Right cardiac atrium (tissue), 5 donors: ENCODE results near the gene CTNNA3. TPM values are rescaled to one million over a fixed set of nuclear protein-coding genes. Genes with fewer than 3 reads are reported as not detected.

ENCODE experiments used
- ATAC-seq, 2 donors: fragments of 200-7000 bp; cut with Tn5 transposase; one replicate each; pipeline versions ENCODE4 v1.8.0 to v1.9.1; 2020; ENCODE audit warnings: moderate library complexity in 2 of 2, mild to moderate bottlenecking in 1 of 2
- DNase-seq, 3 donors: peaks; one replicate each; pipeline ENCODE4 v3.0.0-alpha.2; 2020
- H3K27ac ChIP-seq: one replicate; pipeline ENCODE4 v1.5.1; 2013; ENCODE audit warnings: mild to moderate bottlenecking, low read length, control low read depth, moderate library complexity
- H3K27me3 ChIP-seq: one replicate; pipeline ENCODE4 v1.6.1; 2013; ENCODE audit not compliant: control insufficient read depth, insufficient read depth
- H3K4me1 ChIP-seq: one replicate; pipeline ENCODE4 v1.6.1; 2013; ENCODE audit warnings: low read length; ENCODE audit not compliant: control insufficient read depth, insufficient read depth
- H3K4me3 ChIP-seq: one replicate; pipeline ENCODE4 v1.5.1; 2013; ENCODE audit warnings: low read length, control low read depth
- H3K9me3 ChIP-seq: one replicate; pipeline ENCODE4 v1.6.1; 2013; ENCODE audit warnings: low read length; ENCODE audit not compliant: control insufficient read depth
- WGBS: extraction: QIAGEN DNeasy Blood & Tissue Kit; methylation state at CpG from one replicate; pipeline ENCODE4 v1.1.7; 2013; 5-methylcytosine and 5-hydroxymethylcytosine counted together
- intact Hi-C, 4 donors: fragments of 100-400 bp; cut with DNase I; formaldehyde crosslinking; loops; one replicate each; pipeline versions ENCODE4 v1.11.0 to v1.14.0; 2022 to 2023
- microRNA-seq, 2 donors: library from miRNA; unstranded; fragments of <30 nt; microRNA quantifications; one replicate each; pipeline ENCODE4 v1.2.0, GENCODE V29; 2020 to 2021
- polyA plus RNA-seq: library from polyadenylated mRNA; stranded (reverse); fragments of 200-250 nt; gene quantifications from one replicate; pipeline ENCODE4 v1.2.3, GENCODE V29; 2013
- total RNA-seq, 4 donors: library from RNA; stranded (reverse); fragmentation: NEBNext Ultra II Directional; extraction: Animal tissue kit (Norgen Biotek cat#: 25700); gene quantifications; one replicate each; pipeline ENCODE4 v1.2.1, GENCODE V29; 2021
- donor health status: healthy with polysubstance abuse.
- donor health status: DM: no; HTN: yes; CAD: no.
- donor health status: DM: no; HTN: no; CAD: no.
- donor health status: DM: no; HTN: yes; CAD: no; lungs with severe emphysema.
- donor health status: DM: yes; HTN: yes; CAD: no.

The CTNNA3 gene
- total and polyA plus RNA-seq, 5 donors: 4.5 to 81.7 (median 67.7) TPM

GRCh38 chr10:65900271-65900670 lies 1795.7 kb downstream of the CTNNA3 start:
- Histone ChIP-seq H3K27me3 (no peaks in the 10 kb centered on the region), H3K27ac (no peak overlapping the region), H3K4me3 (no peak overlapping the region), H3K9me3 (no peaks in the 10 kb centered on the region), H3K4me1 (no peaks in the 10 kb centered on the region)
- ATAC-seq (no peak), DNase-seq (no peak)
- intact Hi-C loops: no loop called here
- 84% methylated on average over 7 of the region's 7 CpGs for WGBS

DNA sequence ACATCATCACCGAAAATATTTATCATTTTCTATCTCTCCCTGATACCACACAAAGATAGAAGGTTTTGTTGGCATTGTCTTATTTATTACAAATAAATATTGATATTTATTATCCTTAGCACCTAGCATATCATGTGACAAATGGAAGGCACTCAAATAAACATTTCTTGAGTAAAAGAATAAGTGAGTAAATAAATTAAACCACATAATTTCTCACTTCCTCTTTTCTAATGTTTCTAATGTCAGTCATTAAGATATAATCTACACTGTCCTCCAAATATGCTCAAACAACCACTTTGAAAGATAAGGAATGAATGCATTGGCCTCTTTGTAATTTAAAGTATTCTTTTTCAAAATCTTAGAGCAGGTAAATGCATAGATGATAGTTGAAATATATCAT lies 1797.9 kb downstream of the CTNNA3 start:
- DNase-seq: no peak
- Histone ChIP-seq H3K4me3 (no peak overlapping the region), H3K27me3 (no peaks in the 10 kb centered on the region), H3K9me3 (no peaks in the 10 kb centered on the region), H3K4me1 (no peaks in the 10 kb centered on the region), H3K27ac (no peak overlapping the region)
- intact Hi-C loops: no loop called here
- no peak for ATAC-seq
- WGBS: 58% methylated on average over 1 of the region's 1 CpG

- no peak overlapping the region for H3K27ac ChIP-seq
- H3K4me1 ChIP-seq: no peaks in the 10 kb centered on the region
- 70% methylated on average over 7 of the region's 7 CpGs for WGBS
- intact Hi-C loops: no loop called here
- no peak overlapping the region for H3K4me3 ChIP-seq
- DNase-seq: no peak
- no peak for ATAC-seq
- no peaks in the 10 kb centered on the region for H3K27me3 ChIP-seq
- H3K9me3 ChIP-seq: no peaks in the 10 kb centered on the region
Measured at GRCh38 chr10:65894961-65895360, 1801.0 kb downstream of the CTNNA3 start.

DNA sequence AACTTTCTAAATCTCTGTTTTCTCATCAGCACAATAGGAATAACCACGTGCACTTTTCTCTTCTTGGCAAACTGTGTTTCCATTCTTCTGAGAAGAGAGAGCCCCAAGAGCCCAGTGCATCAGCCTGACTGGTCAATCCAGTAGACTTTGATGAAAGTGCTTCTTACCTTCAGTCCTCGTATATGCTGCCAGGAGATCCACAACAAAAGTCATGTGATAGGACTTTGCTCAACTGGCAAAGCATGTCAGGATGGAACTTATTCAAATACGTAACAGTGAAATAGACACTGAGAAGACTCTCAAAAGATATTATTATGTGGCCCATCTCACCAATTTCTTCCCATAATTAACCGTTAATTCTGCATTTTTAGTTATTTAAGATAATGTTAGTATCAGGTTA lies 1801.6 kb downstream of the CTNNA3 start:
- 89% methylated on average over 4 of the region's 4 CpGs for WGBS
- no peak for ATAC-seq
- no peaks in the 10 kb centered on the region for H3K27me3 ChIP-seq
- no peak for DNase-seq
- H3K9me3 ChIP-seq: no peaks in the 10 kb centered on the region
- H3K4me3 ChIP-seq: no peak overlapping the region
- H3K27ac ChIP-seq: no peak overlapping the region
- intact Hi-C loops: no loop called here
- H3K4me1 ChIP-seq: no peaks in the 10 kb centered on the region

GRCh38 chr10:65893676-65894075 lies 1802.3 kb downstream of the CTNNA3 start:
- no peaks in the 10 kb centered on the region for H3K4me1 ChIP-seq
- H3K27me3 ChIP-seq: no peaks in the 10 kb centered on the region
- H3K4me3 ChIP-seq: no peak overlapping the region
- WGBS: 83% methylated on average over 3 of the region's 3 CpGs
- intact Hi-C loops: no loop called here
- H3K27ac ChIP-seq: no peak overlapping the region
- no peaks in the 10 kb centered on the region for H3K9me3 ChIP-seq
- ATAC-seq: no peak
- no peak for DNase-seq

DNA sequence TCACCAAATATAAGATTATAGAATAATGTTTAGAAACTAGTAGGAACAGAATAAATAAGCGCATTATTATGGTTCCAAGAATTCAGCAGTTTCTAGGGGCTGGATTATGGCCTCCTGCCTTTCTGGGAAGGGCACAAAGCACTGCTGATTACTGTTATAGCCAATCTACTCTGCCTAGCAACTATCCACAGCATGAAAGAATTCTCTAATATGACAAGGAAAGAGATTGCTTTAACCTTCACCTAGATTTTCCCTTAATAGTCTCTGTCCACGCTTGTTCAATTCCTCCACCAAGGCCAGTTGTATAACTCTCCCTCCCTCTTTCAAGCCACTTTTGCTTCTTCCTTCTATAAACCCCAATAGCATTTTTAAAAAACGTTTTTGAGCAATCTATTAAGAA lies 1803.7 kb downstream of the CTNNA3 start:
- H3K4me3 ChIP-seq: no peak overlapping the region
- ATAC-seq: no peak

GRCh38 chr10:65891073-65891981 lies 1804.7 kb downstream of the CTNNA3 start:
- H3K9me3 ChIP-seq: peaks cover 3% of the 10 kb centered on the region
- 58% methylated on average over 3 of the region's 3 CpGs for whole genome bisulfite sequencing
- no peak overlapping the region for H3K27ac ChIP-seq
- no peak for DNase-seq
- H3K4me1 ChIP-seq: no peaks in the 10 kb centered on the region
- ATAC-seq: no peak
- intact Hi-C loops: no loop called here
- H3K4me3 ChIP-seq: no peak overlapping the region
- H3K27me3 ChIP-seq: no peaks in the 10 kb centered on the region

More for the DNA sequence above, 1803.7 kb downstream of the CTNNA3 start:
- Histone ChIP-seq H3K27ac (no peak overlapping the region), H3K9me3 (peaks cover 3% of the 10 kb centered on the region), H3K4me1 (no peaks in the 10 kb centered on the region), H3K27me3 (no peaks in the 10 kb centered on the region)
- intact Hi-C loops: no loop called here
- no peak for DNase-seq
- 76% methylated on average over 3 of the region's 3 CpGs for WGBS

DNA sequence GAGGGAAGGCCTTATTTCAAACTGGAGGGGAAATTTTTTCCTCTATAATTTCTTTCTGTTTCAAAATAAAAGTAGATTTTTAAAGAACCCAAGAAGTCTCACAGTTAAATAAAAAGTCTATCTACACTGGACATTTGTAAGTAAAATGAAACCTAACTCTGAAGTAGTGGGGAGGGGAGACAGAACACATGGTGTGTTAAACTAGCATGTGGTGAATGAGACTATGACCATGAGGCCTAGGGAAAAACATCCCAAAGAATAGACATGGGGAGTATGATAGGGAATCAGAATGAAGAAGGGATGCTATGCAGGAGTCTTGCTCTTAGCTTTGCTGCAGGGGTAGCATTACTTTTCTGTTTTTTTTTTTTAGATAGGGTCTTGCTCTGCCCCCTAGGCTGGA lies 1831.5 kb downstream of the CTNNA3 start:
- Histone ChIP-seq H3K27me3 (no peaks in the 10 kb centered on the region), H3K9me3 (no peaks in the 10 kb centered on the region), H3K4me3 (no peak overlapping the region), H3K27ac (no peak overlapping the region), H3K4me1 (no peaks in the 10 kb centered on the region)
- intact Hi-C loops: no loop called here
- DNase-seq: no peak
- ATAC-seq: no peak

DNA sequence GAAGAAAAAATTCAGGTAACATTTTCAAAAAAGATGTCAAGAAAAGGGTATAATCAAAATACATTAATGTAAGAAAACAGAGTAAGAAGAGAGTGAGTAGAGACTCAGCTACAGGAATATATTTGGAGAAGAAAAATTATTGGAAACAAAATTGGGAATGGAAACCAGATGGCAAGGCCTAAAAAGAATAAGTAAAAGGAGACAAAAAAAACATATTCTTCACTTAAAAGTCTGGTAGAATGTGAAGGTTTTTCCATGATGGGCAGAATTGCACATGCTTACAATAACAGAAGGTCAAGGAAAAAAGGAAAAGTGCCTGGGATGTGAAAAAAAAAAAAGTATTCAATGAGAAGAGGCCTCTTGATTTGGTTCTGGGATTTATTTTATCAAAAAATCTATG lies 1832.0 kb downstream of the CTNNA3 start:
- H3K27me3 ChIP-seq: no peaks in the 10 kb centered on the region
- ATAC-seq: no peak
- intact Hi-C loops: no loop called here

More for the DNA sequence above, 1832.0 kb downstream of the CTNNA3 start:
- no peak overlapping the region for H3K4me3 ChIP-seq
- H3K27ac ChIP-seq: no peak overlapping the region
- DNase-seq: no peak
- H3K9me3 ChIP-seq: no peaks in the 10 kb centered on the region
- no peaks in the 10 kb centered on the region for H3K4me1 ChIP-seq

Small RNA genes within 50 kb of the gene (microRNA-seq; reads per million reads assigned to microRNA genes)
- 1.6 to 1.7 reads per million in 2 donors for gene MIR7151

Other genes with a start within 250 kb of the CTNNA3 start
- gene DNAJC12, start 142.0 kb upstream of the CTNNA3 start, total RNA-seq: 1 to 10 TPM; 3.3 to 4.2 (median 3.6) TPM
- gene DNAJC12, start 142.0 kb upstream of the CTNNA3 start, polyA plus RNA-seq: 5.8 TPM
- gene SIRT1, start 188.5 kb upstream of the CTNNA3 start, total RNA-seq: 10 to 100 TPM; 16.0 to 18.7 (median 17.5) TPM
- 9.3 TPM for gene SIRT1, start 188.5 kb upstream of the CTNNA3 start, polyA plus RNA-seq